H1 (cell line): ENCODE results near the gene HSPA1B. TPM values are rescaled to one million over a fixed set of nuclear protein-coding genes. Genes with fewer than 3 reads are reported as not detected.
"Not testable (repeated sequence)": the region's sequence is repeated elsewhere in the genome, so short reads cannot be mapped to it uniquely, and the experiment has no call there.

Source experiments
- CTCF ChIA-PET: fragments of 300-600 bp; sonication (Branson Sonifier 250); formaldehyde crosslinking; loops from one replicate; lab custom pipeline; 2021; ENCODE audit not compliant: partially characterized antibody; lab: Charles Lee
- POLR2A ChIA-PET: fragments of 300-600 bp; sonication (Branson Sonifier 250); formaldehyde crosslinking; loops from one replicate; lab custom pipeline; 2021; ENCODE audit warnings: inconsistent platforms; ENCODE audit not compliant: partially characterized antibody; lab: Charles Lee
- DNase-seq, 2 experiments: peaks; one replicate each; pipeline versions ENCODE4 v3.0.0 to v3.0.0-alpha.2; 2010 to 2022; ENCODE audit warnings: low spot score in 2 of 2, low read depth in 1 of 2, mixed read lengths in 1 of 2
- FAIRE-seq: peaks from 2 replicates; lab custom pipeline; 2011; peaks lifted over from hg19 to GRCh38; lab: Jason Lieb, UNC
- H2AFZ ChIP-seq: 2 replicates; pipeline ENCODE4 v1.8.1; 2012; ENCODE audit warnings: low read length, inconsistent platforms
- H2AK5ac ChIP-seq: 2 replicates; pipeline ENCODE4 v1.6.1; 2013; ENCODE audit warnings: low read depth, low read length
- H2BK120ac ChIP-seq: replicated peaks from 2 replicates; pipeline ENCODE3; 2013; ENCODE audit warnings: low read depth, low read length, inconsistent platforms
- H2BK12ac ChIP-seq: 2 replicates; pipeline ENCODE4 v1.6.1; 2013; ENCODE audit warnings: low read depth, low read length
- H2BK15ac ChIP-seq: 2 replicates; pipeline ENCODE4 v1.6.1; 2013; ENCODE audit warnings: low read length
- H2BK20ac ChIP-seq: 2 replicates; pipeline ENCODE4 v1.6.1; 2013; ENCODE audit warnings: low read length
- H2BK5ac ChIP-seq: 2 replicates; pipeline ENCODE4 v1.6.1; 2013; ENCODE audit warnings: low read depth, low read length
- H3K14ac ChIP-seq: 2 replicates; pipeline ENCODE4 v1.6.1; 2013; ENCODE audit warnings: inconsistent platforms; ENCODE audit not compliant: insufficient read length
- H3K18ac ChIP-seq: 2 replicates; pipeline ENCODE4 v1.6.1; 2013; ENCODE audit warnings: low read length; ENCODE audit errors: extremely low read depth
- H3K23ac ChIP-seq: 2 replicates; pipeline ENCODE4 v1.6.1; 2013; ENCODE audit warnings: inconsistent platforms; ENCODE audit not compliant: insufficient read length
- H3K23me2 ChIP-seq: 2 replicates; pipeline ENCODE4 v1.6.1; 2013; ENCODE audit warnings: low read depth, low read length
- H3K27ac ChIP-seq: 2 replicates; pipeline ENCODE4 v1.6.1; 2011; ENCODE audit warnings: low read depth, low read length, inconsistent platforms
- H3K27me3 ChIP-seq, 4 experiments: replicated peaks in 1 of 4; 1 replicate in 1 of 4; 2 replicates in 3 of 4; pipeline versions ENCODE4 v1.6.1 to v1.8.1; 2011 to 2013; ENCODE audit warnings: low read length in 3 of 4, mild to moderate bottlenecking in 3 of 4, inconsistent platforms in 2 of 4, mixed read lengths in 2 of 4, moderate library complexity in 1 of 4; ENCODE audit not compliant: control insufficient read depth in 3 of 4, insufficient read depth in 3 of 4; ENCODE audit errors: extremely low read depth in 1 of 4
- H3K36me3 ChIP-seq, 4 experiments: 2 replicates each; pipeline versions ENCODE4 v1.6.1 to v1.8.1; 2011 to 2013; ENCODE audit warnings: mild to moderate bottlenecking in 4 of 4, low read length in 3 of 4, moderate library complexity in 2 of 4, control low read depth in 1 of 4, inconsistent platforms in 1 of 4; ENCODE audit not compliant: insufficient read depth in 4 of 4, control insufficient read depth in 2 of 4
- H3K4ac ChIP-seq: replicated peaks from 2 replicates; pipeline ENCODE3; 2013; ENCODE audit warnings: low read length, low read depth, mixed read lengths, inconsistent platforms; ENCODE audit not compliant: insufficient read length
- H3K4me1 ChIP-seq, 4 experiments: replicated peaks in 1 of 4; 1 replicate in 1 of 4; 2 replicates in 3 of 4; pipeline versions ENCODE4 v1.6.1 to v1.8.1; 2011 to 2013; ENCODE audit warnings: low read length in 3 of 4, inconsistent platforms in 2 of 4, mixed read lengths in 1 of 4; ENCODE audit not compliant: insufficient read depth in 4 of 4, control insufficient read depth in 3 of 4
- H3K4me2 ChIP-seq, 2 experiments: 2 replicates each; pipeline versions ENCODE4 v1.6.1 to v1.8.1; 2011 to 2013; ENCODE audit warnings: low read depth in 2 of 2, low read length in 2 of 2, control low read depth in 1 of 2, inconsistent platforms in 1 of 2, mild to moderate bottlenecking in 1 of 2; ENCODE audit not compliant: insufficient read depth in 1 of 2
- H3K4me3 ChIP-seq, 4 experiments: fragments of 200-600, 300-600 bp in 1 of 4; sonication (generic), shearing (Covaris generic), sonication (Bioruptor Twin) in 1 of 4; 2 replicates each; pipeline versions ENCODE4 v1.5.1 to v1.8.1; 2011 to 2016; ENCODE audit warnings: low read length in 4 of 4, low read depth in 3 of 4, control low read depth in 2 of 4, inconsistent platforms in 2 of 4, mild to moderate bottlenecking in 2 of 4, mixed read lengths in 1 of 4, moderate library complexity in 1 of 4; ENCODE audit not compliant: insufficient read depth in 2 of 4; ENCODE audit errors: extremely low read depth in 1 of 4
- H3K56ac ChIP-seq: replicated peaks from 2 replicates; pipeline ENCODE3; 2013; ENCODE audit warnings: low read depth, mild to moderate bottlenecking, mixed read lengths, low read length, inconsistent platforms; ENCODE audit not compliant: insufficient read length
- H3K79me1 ChIP-seq: 2 replicates; pipeline ENCODE4 v1.6.1; 2013; ENCODE audit warnings: low read depth, low read length, control low read depth
- H3K79me2 ChIP-seq, 2 experiments: 2 replicates each; pipeline versions ENCODE4 v1.6.1 to v1.8.1; 2012 to 2013; ENCODE audit warnings: low read length in 2 of 2, mild to moderate bottlenecking in 2 of 2, inconsistent platforms in 1 of 2; ENCODE audit not compliant: insufficient read depth in 2 of 2, control insufficient read depth in 1 of 2
- H3K9ac ChIP-seq, 4 experiments: replicated peaks in 1 of 4; 1 replicate in 1 of 4; 2 replicates in 3 of 4; pipeline versions ENCODE4 v1.6.1 to v1.8.1; 2011 to 2013; ENCODE audit warnings: low read depth in 3 of 4, low read length in 3 of 4, control low read depth in 2 of 4, mild to moderate bottlenecking in 2 of 4, moderate library complexity in 2 of 4, inconsistent platforms in 1 of 4; ENCODE audit errors: extremely low read depth in 1 of 4
- H3K9me3 ChIP-seq, 2 experiments: 2 replicates each; pipeline versions ENCODE4 v1.6.1 to v1.8.1; 2012 to 2013; ENCODE audit warnings: mild to moderate bottlenecking in 2 of 2, moderate library complexity in 2 of 2, control low read depth in 1 of 2, inconsistent platforms in 1 of 2, low read depth in 1 of 2, low read length in 1 of 2, mixed read lengths in 1 of 2; ENCODE audit not compliant: insufficient read depth in 2 of 2
- H4K20me1 ChIP-seq, 2 experiments: replicated peaks in 1 of 2; 2 replicates each; pipeline versions ENCODE3 to v1.8.1; 2011 to 2013; ENCODE audit warnings: inconsistent platforms in 2 of 2, low read length in 2 of 2, mild to moderate bottlenecking in 1 of 2; ENCODE audit not compliant: insufficient read depth in 2 of 2, control insufficient read depth in 1 of 2
- H4K5ac ChIP-seq: 2 replicates; pipeline ENCODE4 v1.6.1; 2013; ENCODE audit warnings: low read length, low read depth, mixed read lengths, inconsistent platforms; ENCODE audit not compliant: insufficient read length
- H4K8ac ChIP-seq: 2 replicates; pipeline ENCODE4 v1.8.0; 2013; ENCODE audit warnings: mild to moderate bottlenecking, moderate library complexity, low read length, inconsistent platforms; ENCODE audit not compliant: insufficient read depth; ENCODE audit errors: extremely low read depth
- H4K91ac ChIP-seq: replicated peaks from 2 replicates; pipeline ENCODE3; 2013; ENCODE audit warnings: low read length, mixed read lengths, inconsistent platforms; ENCODE audit not compliant: insufficient read length
- whole genome bisulfite sequencing, 2 experiments: shearing (Covaris generic) in 1 of 2; methylation state at CpG; one replicate each; pipeline versions ENCODE4 v1.1.6 to v1.1.7; 2013 to 2015; ENCODE audit warnings: low lambda C conversion rate in 2 of 2, mixed read lengths in 2 of 2, inconsistent platforms in 1 of 2, low coverage in 1 of 2, missing lambda C conversion rate in 1 of 2; ENCODE audit not compliant: insufficient replicate concordance in 2 of 2, insufficient coverage in 1 of 2, insufficient read length in 1 of 2; ENCODE audit errors: extremely low coverage in 1 of 2, missing lambda C conversion rate in 1 of 2; 5-methylcytosine and 5-hydroxymethylcytosine counted together
- polyA plus RNA-seq, 7 experiments: library from polyadenylated mRNA; depleted of rRNA in 3 of 7; stranded (reverse) in 5 of 7; unstranded in 2 of 7; fragments of >200 nt in 5 of 7; fragments of 200-250 nt in 2 of 7; gene quantifications; 1 replicate in 5 of 7; 2 replicates in 1 of 7; 4 replicates in 1 of 7; pipeline versions ENCODE4 v1.2.1 to v1.2.3, GENCODE V29; 2011 to 2013; ENCODE audit warnings: missing spikeins in 2 of 7, mixed read lengths in 2 of 7
- total RNA-seq: library from RNA; stranded (reverse); fragmentation: NEBNext Ultra II Directional; extraction: Animal tissue kit (Norgen Biotek cat#: 25700); gene quantifications from 2 replicates; pipeline ENCODE4 v1.2.1, GENCODE V29; 2021

The HSPA1B gene
- total and polyA plus RNA-seq, 2 of the 8 experiments (the other 6 are each of a cell fraction or from before 2014, with no cell fraction given) = 36.6 to 76.6 TPM

- not testable (repeated sequence) for H3K9ac ChIP-seq, H4K91ac ChIP-seq, H3K27ac ChIP-seq, H4K20me1 ChIP-seq, H2AFZ ChIP-seq, H4K8ac ChIP-seq, H3K4ac ChIP-seq, H3K27me3 ChIP-seq, H2BK5ac ChIP-seq, DNase-seq, H2BK20ac ChIP-seq, H3K23ac ChIP-seq, H3K18ac ChIP-seq, H3K23me2 ChIP-seq, H3K56ac ChIP-seq, H2BK15ac ChIP-seq, H2BK12ac ChIP-seq, H2AK5ac ChIP-seq, FAIRE-seq, H3K79me1 ChIP-seq, H2BK120ac ChIP-seq, H3K4me1 ChIP-seq, H3K14ac ChIP-seq, H4K5ac ChIP-seq, H3K9me3 ChIP-seq
- POLR2A ChIA-PET = interaction anchor here (1.4 to 7.6 kb wide), 7 partner anchors 10 to 64 kb away, joined by 3 to 81 read pairs (median 23); partner anchors contain the start of genes HSPA1A, HSPA1L and LSM2
- peaks cover 4 to 43% (median 16%) of the 10 kb centered on the region in 4 experiments; a peak in 6 of 8 replicates for H3K36me3 ChIP-seq
- CTCF ChIA-PET = interaction anchor here (1.5 to 1.9 kb wide), 3 partner anchors 12 to 37 kb away, joined by 7 to 10 read pairs (median 9); partner anchors contain the start of genes HSPA1B and LSM2
- H3K79me2 ChIP-seq = peaks cover 0 to 19% of the 10 kb centered on the region in 2 experiments; a peak in 2 of 4 replicates
- 83% methylated on average over 6 of the region's 6 CpGs; no CpG with 5 or more reads in 1 of the 2 experiments for WGBS, 2 experiments
- H3K4me3 ChIP-seq = peak overlapping the region in 3 of 4 experiments; percentile 82 to 92 (median 89); a peak in 5 of 8 replicates
- peak overlapping the region; percentile 89 to 94 for H3K4me2 ChIP-seq
Observed at GRCh38 chr6:31793927-31794245, 33.7 kb upstream of the HSPA1B start.
